ENCODE data around the gene ADRB1. TPM values are rescaled to one million over a fixed set of nuclear protein-coding genes. Genes with fewer than 3 reads are reported as not detected.

ADRB1 gene
- total and polyA plus RNA-seq, 2 of the 4 experiments (the other 2 are of a cell fraction) = not detected

DNA sequence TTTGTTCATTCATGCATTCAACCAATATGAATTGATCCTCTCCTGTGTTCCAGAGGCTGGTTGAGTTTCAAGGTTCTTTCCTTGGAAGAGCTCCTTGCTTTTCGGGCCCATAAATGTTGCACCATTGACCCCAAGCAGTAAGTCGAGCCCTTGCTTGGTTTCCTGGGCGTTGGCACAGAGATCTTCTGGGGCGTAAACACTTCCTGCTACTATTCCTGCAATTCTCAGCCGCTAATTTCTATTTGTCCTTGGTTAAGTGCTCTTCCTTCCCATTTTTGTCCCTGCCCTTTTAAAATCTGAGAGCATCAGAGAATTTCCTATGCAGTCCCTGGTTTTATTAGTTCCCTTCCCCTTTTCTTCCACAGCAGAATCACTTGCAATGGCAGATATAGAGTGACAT is 44.1 kb upstream of the ADRB1 start:
- Histone ChIP-seq H4K91ac (ENCODE audit: insufficient read depth, low read depth, low read length) (no peak overlapping the region), H3K9ac (ENCODE audit: low read depth, low read length) (no peak overlapping the region), H3K79me1 (ENCODE audit: low read depth in 1 of 2, low read length in 2 of 2) (no peaks in the 10 kb centered on the region), H4K5ac (ENCODE audit: low read depth, low read length) (no peak overlapping the region), H4K20me1 (ENCODE audit: insufficient read depth, low read length) (no peaks in the 10 kb centered on the region), H3K4me2 (ENCODE audit: low read depth, low read length) (no peak overlapping the region), H3K4me1 (ENCODE audit: control insufficient read depth, insufficient read depth, low read length) (no peaks in the 10 kb centered on the region), H2AFZ (replicated peaks; ENCODE audit: low read length, poor library complexity) (no peak overlapping the region), H2AK5ac (ENCODE audit: low read depth, low read length) (no peak overlapping the region), H2AK9ac (replicated peaks; ENCODE audit: low read depth, low read length, poor library complexity) (no peak overlapping the region), H3K56ac (ENCODE audit: extremely low read depth, insufficient read depth, low read length) (no peak overlapping the region), H3K36me3 (ENCODE audit: control insufficient read depth, insufficient read depth, low read length) (no peaks in the 10 kb centered on the region), H3K23ac (ENCODE audit: low read depth, low read length) (no peak overlapping the region), H2BK120ac (ENCODE audit: low read depth, low read length) (no peak overlapping the region), H2BK20ac (ENCODE audit: low read depth, low read length) (no peak overlapping the region), H2BK15ac (ENCODE audit: low read depth, low read length) (no peak overlapping the region), H3K14ac (replicated peaks; ENCODE audit: low read depth, low read length) (no peak overlapping the region), H3K4ac (ENCODE audit: low read depth, low read length) (no peak overlapping the region), H3K4me3 (ENCODE audit: insufficient read depth, low read depth, low read length) (no peak overlapping the region), H3K27me3 (ENCODE audit: control insufficient read depth, insufficient read depth, low read length) (peaks cover 7% of the 10 kb centered on the region), H3K27ac (ENCODE audit: insufficient read depth, low read length) (no peak overlapping the region), H2BK5ac (ENCODE audit: low read depth, low read length, poor library complexity, severe bottlenecking) (no peak overlapping the region), H3K9me3 (ENCODE audit: control insufficient read depth, insufficient read depth, low read length) (no peaks in the 10 kb centered on the region), H3K9me1 (ENCODE audit: insufficient read depth, low read length) (no peaks in the 10 kb centered on the region), H4K8ac (ENCODE audit: low read depth in 2 of 2, low read length in 2 of 2) (no peak overlapping the region), H3K18ac (ENCODE audit: low read depth, low read length) (no peak overlapping the region)
- ChIA-PET CTCF (no interaction called here), POLR2A (ENCODE audit: unreplicated experiment) (no interaction called here)
- no peak for TF ChIP-seq MAFK (IDR thresholded peaks at IDR 0.05; ENCODE audit: low read depth, low read length)
- no peak for TF ChIP-seq RCOR1 (IDR thresholded peaks at IDR 0.05; ENCODE audit: insufficient replicate concordance, low read length)
- TF ChIP-seq, protein P1, sequence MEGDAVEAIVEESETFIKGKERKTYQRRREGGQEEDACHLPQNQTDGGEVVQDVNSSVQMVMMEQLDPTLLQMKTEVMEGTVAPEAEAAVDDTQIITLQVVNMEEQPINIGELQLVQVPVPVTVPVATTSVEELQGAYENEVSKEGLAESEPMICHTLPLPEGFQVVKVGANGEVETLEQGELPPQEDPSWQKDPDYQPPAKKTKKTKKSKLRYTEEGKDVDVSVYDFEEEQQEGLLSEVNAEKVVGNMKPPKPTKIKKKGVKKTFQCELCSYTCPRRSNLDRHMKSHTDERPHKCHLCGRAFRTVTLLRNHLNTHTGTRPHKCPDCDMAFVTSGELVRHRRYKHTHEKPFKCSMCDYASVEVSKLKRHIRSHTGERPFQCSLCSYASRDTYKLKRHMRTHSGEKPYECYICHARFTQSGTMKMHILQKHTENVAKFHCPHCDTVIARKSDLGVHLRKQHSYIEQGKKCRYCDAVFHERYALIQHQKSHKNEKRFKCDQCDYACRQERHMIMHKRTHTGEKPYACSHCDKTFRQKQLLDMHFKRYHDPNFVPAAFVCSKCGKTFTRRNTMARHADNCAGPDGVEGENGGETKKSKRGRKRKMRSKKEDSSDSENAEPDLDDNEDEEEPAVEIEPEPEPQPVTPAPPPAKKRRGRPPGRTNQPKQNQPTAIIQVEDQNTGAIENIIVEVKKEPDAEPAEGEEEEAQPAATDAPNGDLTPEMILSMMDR (conservative IDR thresholded peaks at IDR 0.05; ENCODE audit: low read depth, low read length) = no peak
- BruUV-seq (replicated peaks) = no TSS peak
- 50% methylated on average over 5 of the region's 5 CpGs; no CpG with 5 or more reads in 1 of the 2 experiments for WGBS, 2 experiments (ENCODE audit: extremely low coverage in 2 of 2, insufficient read length in 1 of 2)
- intact Hi-C loops (cut with micrococcal nuclease) = no loop called here
- no peak for DNase-seq
- ATAC-seq (ENCODE audit: low read depth) = no peak
- in situ Hi-C loops (cut with MboI; ENCODE audit: low sequenced_read_pairs) = no loop called here
- dilution Hi-C loops (cut with HindIII; ENCODE audit: low sequenced_read_pairs, unreplicated experiment) = no loop called here
